CD8-positive, alpha-beta memory T cell (primary cell): Measurements from ENCODE around the gene OR56A3. TPM values are rescaled to one million over a fixed set of nuclear protein-coding genes. Genes with fewer than 3 reads are reported as not detected.

Experiments
- CTCF ChIA-PET: fragments of 350-600 bp; sonication (Branson Sonifier 250); formaldehyde crosslinking; loops from one replicate; lab custom pipeline; 2021; ENCODE audit warnings: antibody characterized with exemption; lab: Charles Lee
- POLR2A ChIA-PET: fragments of 350-600 bp; sonication (Branson Sonifier 250); formaldehyde crosslinking; loops from one replicate; lab custom pipeline; 2021; ENCODE audit warnings: antibody characterized with exemption; lab: Charles Lee
- DNase-seq, 5 donors: peaks; one replicate each; pipeline versions ENCODE4 v3.0.0 to v3.0.0-alpha.2; 2020 to 2022; ENCODE audit warnings: mixed read lengths in 1 of 5
- H3K27ac ChIP-seq: one replicate; pipeline ENCODE4 v1.7.0; 2013; ENCODE audit warnings: low read depth, mild to moderate bottlenecking, low read length, moderate library complexity
- H3K27me3 ChIP-seq: 2 replicates; pipeline ENCODE4 v1.7.0; 2013; ENCODE audit warnings: low read length, mild to moderate bottlenecking; ENCODE audit not compliant: insufficient read depth, poor library complexity, severe bottlenecking
- H3K36me3 ChIP-seq: 2 replicates; pipeline ENCODE4 v1.7.0; 2013; ENCODE audit warnings: mild to moderate bottlenecking, low read length, moderate library complexity; ENCODE audit not compliant: insufficient read depth
- H3K4me1 ChIP-seq: 2 replicates; pipeline ENCODE4 v1.7.0; 2013; ENCODE audit warnings: mild to moderate bottlenecking, low read length, moderate library complexity; ENCODE audit not compliant: insufficient read depth
- H3K4me3 ChIP-seq: 2 replicates; pipeline ENCODE4 v1.7.0; 2013; ENCODE audit warnings: mild to moderate bottlenecking, low read length
- H3K9me3 ChIP-seq: 2 replicates; pipeline ENCODE4 v1.7.0; 2013; ENCODE audit warnings: mild to moderate bottlenecking, low read length
- H3K27ac Mint-ChIP-seq, 8 donors: one replicate each; pipeline ENCODE4 v1.8.0; 2020 to 2021; ENCODE audit warnings: mixed read lengths in 8 of 8, mild to moderate bottlenecking in 6 of 8, inconsistent platforms in 3 of 8, moderate library complexity in 3 of 8
- H3K27me3 Mint-ChIP-seq, 2 donors: one replicate each; pipeline ENCODE4 v1.8.0; 2020 to 2021; ENCODE audit warnings: mixed read lengths in 2 of 2, mild to moderate bottlenecking in 1 of 2, moderate library complexity in 1 of 2
- H3K36me3 Mint-ChIP-seq, 3 donors: one replicate each; pipeline ENCODE4 v1.8.0; 2020 to 2021; ENCODE audit warnings: mixed read lengths in 3 of 3, inconsistent platforms in 1 of 3, mild to moderate bottlenecking in 1 of 3
- H3K4me1 Mint-ChIP-seq, 3 donors: one replicate each; pipeline ENCODE4 v1.8.0; 2020 to 2021; ENCODE audit warnings: mixed read lengths in 3 of 3, inconsistent platforms in 1 of 3, mild to moderate bottlenecking in 1 of 3
- H3K4me3 Mint-ChIP-seq, 7 donors: one replicate each; pipeline ENCODE4 v1.8.0; 2020 to 2021; ENCODE audit warnings: mixed read lengths in 7 of 7, mild to moderate bottlenecking in 6 of 7, moderate library complexity in 4 of 7, inconsistent platforms in 2 of 7
- H3K9me3 Mint-ChIP-seq, 5 donors: one replicate each; pipeline ENCODE4 v1.8.0; 2020 to 2022; ENCODE audit warnings: mixed read lengths in 5 of 5, mild to moderate bottlenecking in 3 of 5, moderate library complexity in 2 of 5, inconsistent platforms in 1 of 5
- polyA plus RNA-seq: library from polyadenylated mRNA; unstranded; fragments of 300-500 nt; fragmentation: Illumina TruSeq; gene quantifications from one replicate; pipeline ENCODE4 v1.2.3, GENCODE V29; 2021
- total RNA-seq, 2 experiments: library from RNA; stranded (reverse); gene quantifications; one replicate each; pipeline ENCODE4 v1.2.3, GENCODE V29; 2021

OR56A3 gene
- total and polyA plus RNA-seq, 3 experiments from 2014 or later, result not detected

- ChIA-PET CTCF (no interaction called here), POLR2A (no interaction called here)
- Histone ChIP-seq H3K27ac (no peak overlapping the region), H3K36me3 (no peaks in the 10 kb centered on the region), H3K9me3 (no peaks in the 10 kb centered on the region), H3K4me1 (no peaks in the 10 kb centered on the region), H3K27me3 (no peaks in the 10 kb centered on the region), H3K4me3 (no peak overlapping the region)
- Mint-ChIP-seq H3K36me3 (no peaks in the 10 kb centered on the region), H3K4me1 (no peaks in the 10 kb centered on the region), H3K9me3 (peaks cover 0 to 17% (median 11%) of the 10 kb centered on the region in 5 donors), H3K27ac (no peak overlapping the region), H3K27me3 (peaks cover 3 to 6% of the 10 kb centered on the region in 2 donors), H3K4me3 (no peak overlapping the region)
- no peak for DNase-seq
Measured at GRCh38 chr11:5928811-5929210, 13.2 kb upstream of the OR56A3 start.

- no peaks in the 10 kb centered on the region for H3K27me3 ChIP-seq
- Mint-ChIP-seq H3K4me1 (no peaks in the 10 kb centered on the region), H3K27me3 (peaks cover 3 to 6% of the 10 kb centered on the region in 2 donors), H3K36me3 (no peaks in the 10 kb centered on the region), H3K27ac (no peak overlapping the region), H3K4me3 (no peak overlapping the region), H3K9me3 (peaks cover 0 to 11% (median 8%) of the 10 kb centered on the region in 5 donors)
- POLR2A ChIA-PET, result no interaction called here
- no peaks in the 10 kb centered on the region for H3K4me1 ChIP-seq
- no peak overlapping the region for H3K27ac ChIP-seq
- CTCF ChIA-PET, result no interaction called here
- no peaks in the 10 kb centered on the region for H3K9me3 ChIP-seq
- no peaks in the 10 kb centered on the region for H3K36me3 ChIP-seq
- no peak overlapping the region for H3K4me3 ChIP-seq
- DNase-seq, result no peak
Measured at GRCh38 chr11:5929571-5930368, 12.3 kb upstream of the OR56A3 start.

GRCh38 chr11:5930614-5931013 is 11.4 kb upstream of the OR56A3 start:
- Histone ChIP-seq H3K27me3 (no peaks in the 10 kb centered on the region), H3K4me3 (no peak overlapping the region), H3K36me3 (no peaks in the 10 kb centered on the region), H3K27ac (no peak overlapping the region), H3K9me3 (no peaks in the 10 kb centered on the region), H3K4me1 (no peaks in the 10 kb centered on the region)
- Mint-ChIP-seq H3K4me3 (no peak overlapping the region), H3K27me3 (peaks cover 3 to 6% of the 10 kb centered on the region in 2 donors), H3K36me3 (no peaks in the 10 kb centered on the region), H3K9me3 (peaks cover 0 to 13% (median 4%) of the 10 kb centered on the region in 5 donors), H3K4me1 (no peaks in the 10 kb centered on the region), H3K27ac (no peak overlapping the region)
- ChIA-PET CTCF (no interaction called here), POLR2A (no interaction called here)
- no peak for DNase-seq

GRCh38 chr11:5931061-5931460 is 11.0 kb upstream of the OR56A3 start:
- peaks cover 0 to 17% (median 4%) of the 10 kb centered on the region in 5 donors for H3K9me3 Mint-ChIP-seq
- no peaks in the 10 kb centered on the region for H3K4me1 Mint-ChIP-seq
- H3K27me3 Mint-ChIP-seq, result peaks cover 3 to 6% of the 10 kb centered on the region in 2 donors
- H3K27ac Mint-ChIP-seq, result no peak overlapping the region
- Histone ChIP-seq H3K27me3 (no peaks in the 10 kb centered on the region), H3K4me3 (no peak overlapping the region), H3K36me3 (no peaks in the 10 kb centered on the region), H3K4me1 (no peaks in the 10 kb centered on the region), H3K27ac (no peak overlapping the region), H3K9me3 (no peaks in the 10 kb centered on the region)
- CTCF ChIA-PET, result no interaction called here
- no peak overlapping the region for H3K4me3 Mint-ChIP-seq
- H3K36me3 Mint-ChIP-seq, result no peaks in the 10 kb centered on the region
- POLR2A ChIA-PET, result no interaction called here
- DNase-seq, result no peak

- Histone ChIP-seq H3K27me3 (no peaks in the 10 kb centered on the region), H3K9me3 (no peaks in the 10 kb centered on the region), H3K4me1 (no peaks in the 10 kb centered on the region), H3K4me3 (no peak overlapping the region), H3K36me3 (no peaks in the 10 kb centered on the region), H3K27ac (no peak overlapping the region)
- Mint-ChIP-seq H3K27me3 (peaks cover 3 to 9% of the 10 kb centered on the region in 2 donors), H3K4me1 (no peaks in the 10 kb centered on the region), H3K27ac (peak overlapping the region in 1 of 8 donors; percentile 77), H3K9me3 (peaks cover 0 to 17% (median 4%) of the 10 kb centered on the region in 5 donors), H3K4me3 (no peak overlapping the region), H3K36me3 (no peaks in the 10 kb centered on the region)
- CTCF ChIA-PET, result no interaction called here
- POLR2A ChIA-PET, result no interaction called here
- DNase-seq, result no peak
Measured at GRCh38 chr11:5932671-5933070, 9.4 kb upstream of the OR56A3 start.

GRCh38 chr11:5933116-5933515 is 8.9 kb upstream of the OR56A3 start:
- POLR2A ChIA-PET, result no interaction called here
- no peaks in the 10 kb centered on the region for H3K36me3 ChIP-seq
- Mint-ChIP-seq H3K4me3 (no peak overlapping the region), H3K4me1 (no peaks in the 10 kb centered on the region), H3K27ac (no peak overlapping the region), H3K36me3 (no peaks in the 10 kb centered on the region), H3K27me3 (peaks cover 3 to 12% of the 10 kb centered on the region in 2 donors), H3K9me3 (peaks cover 0 to 20% (median 4%) of the 10 kb centered on the region in 5 donors)
- H3K9me3 ChIP-seq, result no peaks in the 10 kb centered on the region
- DNase-seq, result no peak
- H3K27ac ChIP-seq, result no peak overlapping the region
- H3K4me1 ChIP-seq, result no peaks in the 10 kb centered on the region
- H3K27me3 ChIP-seq, result no peaks in the 10 kb centered on the region
- CTCF ChIA-PET, result no interaction called here
- H3K4me3 ChIP-seq, result no peak overlapping the region

GRCh38 chr11:5937868-5938602 is 4.0 kb upstream of the OR56A3 start:
- no peak overlapping the region for H3K4me3 ChIP-seq
- Mint-ChIP-seq H3K36me3 (no peaks in the 10 kb centered on the region), H3K4me3 (no peak overlapping the region), H3K4me1 (no peaks in the 10 kb centered on the region), H3K27me3 (peaks cover 1 to 16% of the 10 kb centered on the region in 2 donors), H3K9me3 (peaks cover 0 to 11% (median 0%) of the 10 kb centered on the region in 5 donors), H3K27ac (no peak overlapping the region)
- ChIA-PET CTCF (no interaction called here), POLR2A (no interaction called here)
- H3K36me3 ChIP-seq, result no peaks in the 10 kb centered on the region
- no peak overlapping the region for H3K27ac ChIP-seq
- no peaks in the 10 kb centered on the region for H3K27me3 ChIP-seq
- no peaks in the 10 kb centered on the region for H3K4me1 ChIP-seq
- H3K9me3 ChIP-seq, result no peaks in the 10 kb centered on the region
- no peak for DNase-seq

GRCh38 chr11:5938603-5938965 is 3.5 kb upstream of the OR56A3 start:
- Histone ChIP-seq H3K4me3 (no peak overlapping the region), H3K36me3 (no peaks in the 10 kb centered on the region), H3K4me1 (no peaks in the 10 kb centered on the region), H3K9me3 (no peaks in the 10 kb centered on the region), H3K27me3 (no peaks in the 10 kb centered on the region), H3K27ac (no peak overlapping the region)
- no peak for DNase-seq
- no peak overlapping the region for H3K4me3 Mint-ChIP-seq
- H3K9me3 Mint-ChIP-seq, result peaks cover 0 to 9% (median 0%) of the 10 kb centered on the region in 5 donors
- H3K4me1 Mint-ChIP-seq, result no peaks in the 10 kb centered on the region
- ChIA-PET CTCF (no interaction called here), POLR2A (no interaction called here)
- H3K36me3 Mint-ChIP-seq, result no peaks in the 10 kb centered on the region
- peaks cover 1 to 17% of the 10 kb centered on the region in 2 donors for H3K27me3 Mint-ChIP-seq
- no peak overlapping the region for H3K27ac Mint-ChIP-seq
